ENCODE measurements around the gene MN1.

Gene MN1

DNA sequence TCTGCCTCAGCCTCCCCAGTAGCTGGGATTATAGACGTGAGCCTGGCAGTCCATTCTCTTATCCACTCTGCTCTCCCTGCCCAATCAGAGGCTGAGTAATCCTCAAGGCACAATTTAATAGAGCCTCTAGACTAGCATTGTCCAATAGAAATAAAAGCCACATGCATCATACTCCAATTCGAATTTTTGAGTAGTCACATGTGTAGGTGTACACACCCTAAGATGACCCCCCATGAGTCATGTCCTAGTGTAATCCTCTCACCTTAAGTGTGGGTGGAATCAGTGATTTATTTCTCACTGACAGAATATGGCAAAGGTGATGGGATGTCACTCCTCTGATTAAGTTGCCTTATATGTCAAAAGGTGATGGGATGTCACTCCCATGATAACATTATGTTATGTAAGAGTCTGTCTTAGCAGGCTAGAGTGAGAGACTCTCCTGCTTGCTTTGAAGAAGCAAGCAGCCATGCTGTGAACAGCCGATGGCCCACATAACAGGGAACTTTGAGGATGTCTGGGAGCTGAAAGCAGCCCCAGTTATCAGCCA, 61.3 kb downstream of the MN1 start:
- DNase-seq (ENCODE audit: low read depth): no peak

DNA sequence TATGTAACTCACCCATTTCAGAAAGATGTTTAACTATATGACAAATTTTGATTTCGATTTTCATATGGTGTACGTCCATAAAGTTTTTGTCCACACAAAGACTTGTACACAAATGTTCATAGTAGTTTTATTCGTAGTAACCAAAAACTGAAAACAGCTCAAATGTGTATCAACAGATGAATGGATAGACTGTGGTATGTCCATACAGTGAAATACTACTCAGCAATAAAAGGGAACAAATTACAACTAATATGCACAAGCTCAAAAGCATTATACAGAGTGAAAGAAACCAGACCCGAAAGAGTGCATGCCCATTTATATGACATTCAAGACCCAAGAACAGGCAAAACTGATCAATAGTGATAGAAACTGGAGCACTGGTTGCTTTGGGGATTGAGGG, 64.0 kb downstream of the MN1 start:
- no peak for DNase-seq (ENCODE audit: low read depth)

DNA sequence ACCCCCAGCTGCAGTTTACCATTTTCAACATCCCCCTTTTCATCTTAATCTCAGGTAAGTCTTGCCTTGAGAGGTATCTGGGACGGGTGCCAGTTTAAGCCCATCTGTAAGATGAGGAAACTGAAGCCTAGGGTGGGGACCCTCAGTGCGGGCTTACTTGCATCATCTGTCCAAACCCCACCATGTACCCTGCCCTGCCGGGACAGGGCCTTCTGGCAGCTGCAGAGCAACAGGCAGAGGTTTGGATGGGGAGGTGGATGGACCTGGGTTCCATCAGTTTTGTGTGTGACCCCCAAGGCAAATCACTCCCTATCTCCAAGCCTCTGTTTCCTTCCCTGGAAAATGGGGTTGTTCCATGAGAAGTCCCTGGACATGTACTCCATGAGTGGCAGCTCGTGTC, 67.5 kb downstream of the MN1 start:
- DNase-seq (ENCODE audit: low read depth): no peak

DNA sequence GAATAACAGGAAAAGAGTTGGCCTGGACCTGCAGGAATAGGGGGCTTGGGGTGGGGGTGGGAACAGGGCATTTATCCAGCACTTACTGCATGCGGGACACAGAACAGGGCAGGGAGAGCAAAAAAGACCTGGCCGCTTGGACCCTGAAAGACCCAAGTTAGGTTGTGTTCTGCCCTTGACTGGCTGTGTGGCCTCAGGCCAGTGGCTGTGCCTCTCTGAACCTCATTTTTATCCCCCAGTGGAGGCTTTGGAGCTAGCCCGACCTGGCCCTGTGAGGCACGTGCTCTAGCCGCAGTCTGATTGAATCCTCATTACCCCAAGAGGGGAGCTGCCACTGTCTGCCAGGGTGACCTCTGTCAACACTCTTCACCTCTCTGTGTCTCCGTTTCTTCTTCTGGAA, 68.7 kb downstream of the MN1 start:
- no peak for DNase-seq (ENCODE audit: low read depth)

DNA sequence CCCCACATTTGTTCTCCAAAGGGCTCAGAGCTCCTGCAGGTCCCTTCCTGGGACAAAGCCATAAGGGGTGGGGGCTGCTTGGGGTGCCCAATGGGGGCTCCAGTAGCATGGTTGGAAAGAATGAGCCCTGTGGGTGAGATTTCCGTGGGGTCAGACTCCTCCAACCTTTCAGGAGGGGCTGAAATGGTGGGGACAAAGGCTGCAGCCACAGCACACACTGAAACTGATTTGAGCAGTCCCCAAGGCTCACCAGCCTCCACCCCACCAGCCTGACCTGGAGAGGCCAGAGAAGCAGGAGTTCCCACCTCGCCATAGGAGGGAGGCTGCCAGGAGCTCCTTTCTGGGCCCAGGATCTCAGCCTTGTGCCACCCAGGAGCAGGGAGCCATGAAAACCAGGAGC, 69.2 kb downstream of the MN1 start:
- no peak for DNase-seq (ENCODE audit: low read depth)

DNA sequence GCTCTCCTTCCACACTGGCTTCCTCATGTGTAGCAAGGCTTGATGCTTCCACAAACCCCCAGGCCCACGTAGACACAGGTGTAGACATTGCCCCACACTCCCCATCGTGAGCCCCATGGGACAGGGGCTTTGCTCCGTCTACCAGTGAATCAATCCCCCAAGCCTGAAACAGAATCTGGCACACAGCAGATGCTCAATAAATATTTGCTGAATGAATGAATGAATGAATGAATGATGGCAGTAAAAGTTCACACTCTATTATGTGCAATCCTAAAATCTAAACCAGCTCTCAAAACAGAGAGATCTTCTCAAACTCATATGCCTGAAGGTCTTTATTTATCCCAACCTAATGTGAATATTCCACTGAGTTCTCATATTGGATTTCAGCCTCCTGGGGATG, 69.9 kb downstream of the MN1 start:
- DNase-seq (ENCODE audit: low read depth): no peak

DNA sequence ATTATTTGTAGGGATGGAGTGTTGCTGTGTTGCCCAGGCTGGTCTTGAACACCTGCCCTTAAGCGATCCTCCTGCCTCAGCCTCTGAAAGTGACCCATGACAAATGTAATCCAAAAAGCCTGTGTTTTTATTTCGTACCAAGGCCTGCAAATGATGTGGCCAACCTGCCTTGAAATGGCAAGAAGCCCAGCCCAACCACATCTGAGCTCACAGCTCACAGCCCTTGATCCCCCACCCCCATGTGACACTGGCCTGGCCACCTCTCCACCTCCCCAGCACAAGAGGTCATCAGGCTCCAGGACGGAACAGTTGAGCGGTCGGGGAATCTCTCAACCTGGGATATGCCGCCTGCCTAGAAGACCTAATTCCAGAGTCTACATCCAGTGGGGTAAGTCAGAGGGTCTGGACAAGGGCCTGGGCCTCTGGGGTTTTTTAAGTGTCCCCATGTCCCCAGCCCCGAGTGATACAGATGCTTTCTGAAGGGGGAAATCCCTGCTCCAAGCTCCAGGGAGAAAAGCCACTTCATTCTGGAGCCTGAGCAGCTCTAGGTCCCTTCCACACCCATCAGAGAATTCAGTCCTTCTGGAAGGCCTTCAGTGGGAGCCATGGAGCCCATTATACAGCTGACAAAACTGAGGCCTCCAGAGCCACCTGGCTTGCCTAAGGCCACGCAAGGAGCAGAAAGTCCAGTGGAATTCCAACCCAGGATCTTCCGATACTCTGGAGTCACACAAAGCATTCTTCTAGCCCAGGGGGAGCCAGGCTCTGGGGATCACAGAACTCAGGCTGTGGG, 70.7 kb downstream of the MN1 start:
- DNase-seq (ENCODE audit: low read depth): no peak

DNA sequence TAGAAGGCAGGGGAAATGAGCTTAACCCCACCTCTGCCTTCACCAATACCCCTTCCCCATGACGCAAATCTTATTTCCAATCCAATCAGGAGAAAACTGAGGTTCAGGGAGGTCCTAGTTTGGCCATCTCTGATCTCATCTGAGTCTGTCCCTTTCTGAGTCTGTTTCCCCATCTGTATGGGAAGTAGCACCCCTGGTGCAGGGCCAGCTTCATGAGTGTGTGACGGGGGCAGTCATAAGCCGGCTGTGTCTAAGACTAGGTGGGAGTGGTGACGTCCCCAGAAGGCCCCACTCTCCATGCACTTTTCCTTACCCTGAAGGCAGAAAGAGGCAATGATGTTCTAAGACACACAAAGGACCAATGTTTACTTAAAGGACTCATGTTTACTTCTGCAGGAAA, 72.3 kb downstream of the MN1 start:
- no peak for DNase-seq (ENCODE audit: low read depth)

DNA sequence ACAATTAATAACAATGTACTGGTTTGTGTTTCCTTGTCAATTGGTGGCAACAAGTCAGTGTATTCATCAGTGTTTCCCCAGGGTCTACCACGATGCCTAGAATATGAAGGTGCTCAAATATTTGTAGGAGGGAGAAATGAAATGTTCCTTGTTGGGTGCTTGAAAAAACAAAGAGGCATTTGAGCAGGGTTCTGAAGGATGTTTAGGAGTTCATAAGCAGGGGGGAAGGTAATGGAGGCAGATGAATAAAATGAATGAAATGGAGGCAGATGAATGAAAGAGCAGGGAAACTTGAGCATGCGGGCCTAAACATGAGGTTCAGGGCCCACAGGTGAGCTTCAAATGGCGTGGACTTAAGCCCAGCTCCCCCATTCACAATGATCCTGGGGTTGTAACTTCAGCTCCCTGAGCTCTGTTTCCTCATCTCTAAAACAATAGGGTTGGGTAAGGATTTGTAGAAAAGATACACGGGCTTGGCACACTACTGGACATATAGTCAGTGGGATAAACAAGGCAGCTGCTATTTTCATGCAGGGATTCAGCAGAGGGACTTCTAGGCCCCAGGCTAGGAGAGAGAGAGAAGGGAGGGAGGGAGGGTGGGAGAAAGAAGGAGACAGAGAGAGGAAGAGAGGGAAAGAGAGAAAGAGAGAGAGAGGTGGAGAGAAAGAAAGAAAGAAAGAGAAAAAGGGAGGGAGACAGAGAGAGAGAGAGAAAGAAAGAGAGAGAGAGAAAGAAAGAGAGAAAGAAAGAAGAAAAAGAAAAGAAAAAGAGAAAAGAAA, 73.7 kb downstream of the MN1 start:
- DNase-seq (ENCODE audit: low read depth): no peak

DNA sequence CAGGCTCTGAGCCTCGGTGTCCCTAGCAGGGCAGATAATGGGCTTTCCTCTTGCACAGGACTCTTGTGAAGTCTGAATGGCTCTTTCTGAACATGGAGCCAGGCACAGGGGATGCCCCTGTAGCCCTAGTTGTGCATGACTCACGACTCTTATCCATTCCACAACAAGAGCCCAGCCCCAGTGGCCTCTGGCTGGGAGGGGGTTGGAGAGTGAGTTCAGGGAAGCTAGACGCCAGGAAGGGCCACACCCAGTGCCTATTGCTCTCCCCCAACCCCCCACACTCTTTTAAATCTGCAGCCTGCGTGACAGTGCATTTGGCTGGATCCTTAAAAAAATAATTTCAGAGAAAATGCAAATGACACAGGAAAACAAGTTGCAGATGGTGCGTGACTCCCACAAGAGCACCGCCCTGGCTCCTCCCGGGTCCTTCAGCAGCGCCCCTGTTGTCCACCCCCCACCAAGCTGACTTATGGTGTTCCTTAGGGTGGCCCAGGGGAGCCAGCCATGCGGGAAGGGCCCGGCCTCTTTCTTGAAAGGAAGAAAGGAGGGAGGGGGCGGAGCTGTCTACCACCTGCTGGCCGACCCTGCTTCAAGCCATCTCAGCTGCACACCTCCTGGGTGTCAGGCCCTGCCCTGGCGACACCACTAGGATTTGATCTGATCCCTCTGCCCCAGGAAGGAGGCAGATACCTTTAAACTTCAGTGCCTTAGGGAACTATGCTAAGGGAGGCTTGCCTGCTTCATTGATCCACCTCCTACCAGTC, 74.7 kb downstream of the MN1 start:
- DNase-seq (ENCODE audit: low read depth): peak; percentile 51

DNA sequence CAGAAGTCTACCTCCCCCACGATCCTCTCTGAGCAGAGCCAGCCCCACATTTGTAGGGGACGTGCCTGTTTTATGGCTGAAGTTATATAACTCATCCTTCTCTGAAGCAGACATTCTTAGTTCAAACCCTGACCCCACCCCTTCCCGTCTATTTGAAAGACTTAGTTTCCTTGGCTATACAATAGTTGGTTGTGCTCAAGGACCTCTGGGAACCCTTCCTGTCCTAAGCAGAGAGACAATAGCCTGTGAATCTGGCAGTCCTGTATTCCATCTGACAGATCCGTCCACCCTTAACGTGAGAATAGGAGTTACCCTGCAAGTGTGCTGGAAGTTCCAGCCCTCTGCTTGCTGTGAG, 75.2 kb downstream of the MN1 start:
- DNase-seq (ENCODE audit: low read depth): no peak

DNA sequence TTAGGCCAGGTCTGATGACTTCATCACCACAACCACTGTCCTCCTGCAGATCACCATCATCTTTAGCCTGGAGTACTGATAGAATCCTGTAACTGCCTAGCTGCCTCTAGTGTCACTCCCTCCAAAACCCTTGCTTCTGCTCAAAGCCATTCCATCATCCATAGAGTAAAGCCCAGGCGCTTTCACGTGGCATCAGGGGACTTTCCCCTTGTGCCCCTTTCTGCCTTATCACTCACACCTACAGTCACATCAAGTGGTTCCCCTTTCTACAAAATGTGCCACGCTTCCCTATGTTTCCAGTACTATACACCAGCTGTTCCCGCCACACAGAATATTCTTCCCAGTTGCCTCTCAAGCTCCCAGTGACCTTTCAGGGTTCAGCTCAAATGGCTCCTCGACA, 75.9 kb downstream of the MN1 start:
- no peak for DNase-seq (ENCODE audit: low read depth)

DNA sequence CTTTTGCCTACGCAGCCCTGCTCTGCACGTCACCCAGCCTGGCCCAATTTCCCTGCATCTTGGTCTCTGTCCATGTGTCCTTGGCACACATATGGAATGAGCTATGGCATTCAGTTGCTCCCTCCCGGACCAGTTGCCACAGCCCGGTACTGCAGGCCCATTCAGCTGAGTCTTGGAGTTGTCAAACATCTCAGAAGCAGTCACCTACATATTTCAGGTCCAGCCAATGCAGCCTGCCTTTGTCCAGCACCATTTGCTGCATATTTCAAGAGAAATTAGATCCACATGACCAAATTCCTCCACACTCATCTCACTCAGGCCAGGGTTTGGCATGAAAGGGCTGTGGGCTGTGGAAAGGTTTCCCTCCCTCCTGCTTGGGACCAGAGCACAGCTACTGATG, 76.8 kb downstream of the MN1 start:
- no peak for DNase-seq (ENCODE audit: low read depth)

DNA sequence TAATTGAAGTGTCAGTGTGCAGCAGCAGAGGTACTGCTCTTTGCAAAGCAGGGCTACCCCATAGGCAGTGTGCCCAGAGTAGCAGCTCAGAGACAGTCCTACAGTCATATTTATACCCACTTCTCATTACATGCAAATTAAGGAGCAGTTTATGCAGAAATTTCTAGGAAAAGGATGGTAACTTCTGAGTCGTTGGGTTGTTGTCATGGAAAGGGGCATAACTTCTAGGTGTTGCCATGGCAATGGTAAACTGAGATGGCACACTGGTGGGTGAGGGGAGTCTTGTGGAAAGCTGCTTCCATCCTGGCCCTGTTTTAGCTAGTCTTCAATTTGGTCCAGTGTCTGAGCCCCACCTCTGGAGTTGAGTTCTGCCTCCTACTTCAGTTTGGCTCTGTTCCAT, 77.4 kb downstream of the MN1 start:
- DNase-seq (ENCODE audit: low read depth): no peak

DNA sequence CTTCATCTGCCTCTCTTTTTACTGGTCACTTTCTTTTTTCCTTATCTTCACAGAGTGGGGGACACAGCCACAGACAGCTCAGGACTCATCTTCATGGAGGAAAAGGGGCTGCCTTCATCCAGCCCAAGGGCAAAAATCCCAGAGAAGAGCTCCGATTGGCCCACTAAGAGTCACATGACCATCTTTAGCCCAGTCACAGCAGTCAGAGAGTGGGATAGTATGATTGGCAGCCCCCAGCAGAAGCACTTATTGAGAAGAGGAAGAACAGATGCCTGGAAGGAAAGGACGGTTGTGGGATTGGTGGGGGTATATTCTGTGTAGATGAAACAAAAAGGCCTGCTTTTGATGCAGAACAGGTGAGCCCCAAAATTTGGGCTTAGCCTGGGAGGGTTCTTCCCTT, 77.8 kb downstream of the MN1 start:
- no peak for DNase-seq (ENCODE audit: low read depth)

DNA sequence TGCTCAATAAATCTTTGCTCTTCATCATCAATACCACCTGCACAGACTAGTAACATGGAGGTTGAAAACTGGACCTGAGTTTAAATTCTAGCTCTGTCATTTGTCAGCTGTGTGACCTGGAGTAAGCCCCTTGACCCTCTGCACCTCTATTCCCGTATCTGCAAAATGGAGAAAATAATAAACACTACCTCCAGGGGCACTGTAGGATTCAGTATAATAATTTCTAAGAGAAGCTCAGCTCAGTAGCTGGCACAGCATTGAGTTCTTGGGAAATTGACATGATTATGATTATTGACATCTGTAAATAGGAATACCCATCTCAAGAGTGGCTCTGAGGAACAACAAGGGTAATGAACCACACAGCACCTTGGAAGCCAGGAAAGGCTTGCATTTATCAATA, 78.4 kb downstream of the MN1 start:
- no peak for DNase-seq (ENCODE audit: low read depth)

DNA sequence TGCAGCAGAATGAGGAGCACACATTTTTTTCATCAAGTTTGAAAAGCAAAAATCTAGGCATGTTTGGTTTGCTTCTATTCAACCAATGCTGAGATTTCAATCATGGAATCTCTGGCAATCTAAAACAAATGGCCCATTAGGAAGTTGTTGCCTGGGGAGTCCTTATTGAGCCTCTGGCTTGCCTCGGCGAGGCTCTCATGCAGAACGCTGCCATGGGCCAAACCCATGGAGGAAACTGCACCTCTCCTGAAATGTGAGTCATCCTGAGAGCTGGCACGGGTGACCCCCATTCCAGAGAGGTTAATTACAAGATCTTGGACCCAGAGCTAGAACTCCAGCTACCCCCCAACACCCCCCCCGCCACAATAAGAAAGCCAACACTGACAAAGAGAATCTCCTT, 80.7 kb downstream of the MN1 start:
- no peak for DNase-seq (ENCODE audit: low read depth)

DNA sequence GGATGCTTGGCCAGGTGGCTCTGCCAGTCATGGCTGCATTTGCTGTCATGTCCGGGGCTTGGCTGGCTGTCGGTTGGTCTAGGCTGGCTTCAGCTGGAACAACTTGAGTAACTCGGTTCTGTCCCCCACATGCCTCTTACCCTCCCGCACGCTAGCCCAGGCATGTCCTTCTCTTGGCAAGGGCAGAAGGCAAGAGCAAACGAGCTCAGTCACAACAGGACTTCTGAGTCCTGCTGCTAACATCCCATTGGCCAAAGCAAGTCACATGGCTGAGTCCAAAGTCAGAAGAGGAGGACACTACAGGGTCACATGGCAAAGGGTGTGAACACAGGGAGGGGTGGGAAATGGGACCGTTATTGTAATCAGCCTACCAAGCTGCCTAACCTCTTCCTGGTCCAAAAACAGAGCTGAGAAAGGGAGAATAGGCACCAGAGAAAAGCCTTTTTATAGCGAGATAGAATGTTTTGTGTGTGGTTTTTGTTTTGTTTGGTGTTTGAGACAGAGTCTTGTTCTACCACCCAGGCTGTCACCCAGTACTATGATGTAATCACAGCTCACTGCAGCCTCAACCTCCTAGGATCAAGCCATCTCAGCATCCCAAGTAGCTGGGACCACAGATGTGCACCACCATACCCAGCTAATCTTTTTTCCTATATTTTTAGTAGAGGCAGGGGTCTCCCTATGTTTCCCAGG, 81.9 kb downstream of the MN1 start:
- DNase-seq (ENCODE audit: low read depth): no peak

DNA sequence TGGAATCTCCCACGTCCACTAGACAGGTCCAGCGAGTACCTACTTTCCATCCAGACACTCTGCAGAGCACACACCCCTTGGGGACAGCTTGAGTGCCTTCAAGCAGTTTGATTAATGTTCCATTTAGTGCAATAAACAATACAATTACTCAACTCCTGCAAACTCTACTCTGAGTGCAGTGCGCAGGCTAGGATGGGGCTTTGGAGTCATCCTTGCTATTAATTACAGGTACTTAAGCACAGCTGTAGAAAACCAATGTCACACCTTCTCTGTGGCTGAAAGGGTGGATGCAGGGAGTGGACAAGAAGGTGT, 82.6 kb downstream of the MN1 start:
- DNase-seq (ENCODE audit: low read depth): no peak

DNA sequence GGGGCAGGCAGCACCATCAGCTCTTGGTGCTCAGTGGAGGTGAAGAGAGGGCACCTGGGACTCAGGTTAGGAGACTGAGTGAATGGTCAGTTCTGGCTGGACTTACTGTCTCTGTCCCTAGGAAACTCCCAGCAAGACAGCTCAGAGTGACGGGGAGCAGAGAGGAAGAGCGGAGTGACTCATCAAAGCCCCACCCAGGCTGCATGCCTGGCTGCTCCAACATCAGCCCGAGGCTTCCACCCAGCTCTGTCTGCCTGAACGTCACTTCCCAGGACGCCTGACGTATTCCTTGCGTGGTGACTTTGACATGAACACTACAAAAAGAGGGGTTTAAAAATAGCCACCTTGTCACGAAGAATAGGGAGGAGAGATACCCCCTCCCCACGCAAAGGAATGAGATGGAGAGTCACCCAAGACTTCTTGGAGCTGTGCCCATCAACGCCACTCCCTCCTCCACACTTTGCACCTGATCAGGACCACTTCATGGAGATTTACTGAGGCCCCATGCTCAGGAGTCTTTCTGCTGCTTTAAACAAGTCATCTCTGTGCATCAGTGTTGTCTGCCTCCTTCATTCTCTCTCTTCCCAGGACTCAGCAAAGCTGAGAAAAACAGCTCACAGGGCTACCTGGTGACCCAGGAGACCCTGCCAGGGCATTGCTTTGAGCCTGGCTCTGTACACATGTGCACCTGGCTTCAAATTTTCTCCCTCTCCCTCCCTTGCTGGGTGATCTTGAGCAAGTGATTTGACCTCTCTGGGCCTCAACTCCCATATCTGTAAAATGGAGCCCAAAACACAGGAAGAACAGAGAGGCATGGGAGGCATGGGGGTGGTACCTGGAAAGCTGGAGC, 83.1 kb downstream of the MN1 start:
- DNase-seq (ENCODE audit: low read depth): peak; percentile 94

DNA sequence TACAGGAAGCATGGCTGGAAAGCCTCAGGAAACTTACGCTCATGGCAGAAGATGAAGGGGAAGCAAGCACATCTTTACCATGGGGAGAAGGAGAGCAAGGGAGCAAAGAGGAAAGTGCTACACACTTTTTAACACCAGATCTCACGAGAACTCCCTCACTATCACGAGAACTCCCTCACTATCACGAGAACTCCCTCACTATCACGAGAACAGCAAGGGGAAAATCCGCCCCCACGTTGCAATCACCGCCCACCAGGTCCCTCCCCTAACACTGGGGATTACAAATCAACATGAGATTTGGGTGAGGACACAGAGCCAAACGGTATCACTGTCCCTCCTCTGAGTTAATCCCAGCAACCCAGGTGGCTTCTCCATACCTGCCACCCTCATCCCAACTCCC, 84.5 kb downstream of the MN1 start:
- no peak for DNase-seq (ENCODE audit: low read depth)

All from iris pigment epithelial cell (primary cell).